GM10266 (cell line): ENCODE measurements around the gene PAQR4.

Experiments
- DNase-seq: peaks from one replicate; pipeline ENCODE4 v3.0.0; 2012; ENCODE audit errors: extremely low spot score
- TF ChIP-seq, protein P1 (sequence below): IDR thresholded peaks from 2 replicates; pipeline ENCODE4 v1.5.1; 2012; ENCODE audit warnings: mild to moderate bottlenecking, low read depth; ENCODE audit not compliant: control insufficient read depth, insufficient read depth; ENCODE audit errors: missing control alignments

The PAQR4 gene

DNA sequence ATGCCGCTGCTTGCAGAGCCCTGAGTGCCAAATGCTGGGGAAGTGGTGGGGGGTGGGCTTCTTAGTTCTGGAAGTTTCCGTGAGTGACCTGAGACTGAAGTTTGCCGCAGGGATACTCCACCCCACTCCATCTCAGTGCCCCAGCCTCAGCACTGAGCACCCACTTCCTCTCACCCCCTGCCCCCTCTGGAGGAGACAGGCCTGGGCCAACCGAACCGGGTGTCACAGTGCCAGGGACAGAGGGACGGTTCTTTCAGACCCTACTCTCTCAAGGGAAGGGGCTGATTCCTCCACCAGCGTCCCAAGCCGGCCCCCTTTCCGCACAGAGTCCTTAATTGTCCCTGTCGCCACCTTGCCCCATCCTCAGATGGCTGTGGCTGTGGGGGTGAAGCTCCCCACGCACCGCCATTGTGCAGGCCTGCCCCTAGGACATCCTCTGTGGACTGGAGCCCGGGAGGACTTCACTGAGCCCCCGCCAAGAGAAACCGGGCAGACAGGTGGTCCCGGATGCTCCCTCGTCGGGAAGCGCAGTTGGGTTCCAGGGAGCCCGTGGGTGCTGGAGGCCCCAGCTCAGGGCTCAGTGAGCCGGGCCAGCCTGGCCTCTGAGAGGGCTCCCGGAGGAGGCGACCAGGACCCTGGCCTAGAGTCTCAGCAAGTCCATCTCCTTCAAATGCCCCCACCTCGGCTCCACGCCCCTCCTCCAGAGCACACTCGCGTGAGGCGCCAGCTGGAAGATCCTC lies 6.6 kb upstream of the PAQR4 start:
- TF ChIP-seq, protein P1, sequence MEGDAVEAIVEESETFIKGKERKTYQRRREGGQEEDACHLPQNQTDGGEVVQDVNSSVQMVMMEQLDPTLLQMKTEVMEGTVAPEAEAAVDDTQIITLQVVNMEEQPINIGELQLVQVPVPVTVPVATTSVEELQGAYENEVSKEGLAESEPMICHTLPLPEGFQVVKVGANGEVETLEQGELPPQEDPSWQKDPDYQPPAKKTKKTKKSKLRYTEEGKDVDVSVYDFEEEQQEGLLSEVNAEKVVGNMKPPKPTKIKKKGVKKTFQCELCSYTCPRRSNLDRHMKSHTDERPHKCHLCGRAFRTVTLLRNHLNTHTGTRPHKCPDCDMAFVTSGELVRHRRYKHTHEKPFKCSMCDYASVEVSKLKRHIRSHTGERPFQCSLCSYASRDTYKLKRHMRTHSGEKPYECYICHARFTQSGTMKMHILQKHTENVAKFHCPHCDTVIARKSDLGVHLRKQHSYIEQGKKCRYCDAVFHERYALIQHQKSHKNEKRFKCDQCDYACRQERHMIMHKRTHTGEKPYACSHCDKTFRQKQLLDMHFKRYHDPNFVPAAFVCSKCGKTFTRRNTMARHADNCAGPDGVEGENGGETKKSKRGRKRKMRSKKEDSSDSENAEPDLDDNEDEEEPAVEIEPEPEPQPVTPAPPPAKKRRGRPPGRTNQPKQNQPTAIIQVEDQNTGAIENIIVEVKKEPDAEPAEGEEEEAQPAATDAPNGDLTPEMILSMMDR = no peak
- no peak for DNase-seq

DNA sequence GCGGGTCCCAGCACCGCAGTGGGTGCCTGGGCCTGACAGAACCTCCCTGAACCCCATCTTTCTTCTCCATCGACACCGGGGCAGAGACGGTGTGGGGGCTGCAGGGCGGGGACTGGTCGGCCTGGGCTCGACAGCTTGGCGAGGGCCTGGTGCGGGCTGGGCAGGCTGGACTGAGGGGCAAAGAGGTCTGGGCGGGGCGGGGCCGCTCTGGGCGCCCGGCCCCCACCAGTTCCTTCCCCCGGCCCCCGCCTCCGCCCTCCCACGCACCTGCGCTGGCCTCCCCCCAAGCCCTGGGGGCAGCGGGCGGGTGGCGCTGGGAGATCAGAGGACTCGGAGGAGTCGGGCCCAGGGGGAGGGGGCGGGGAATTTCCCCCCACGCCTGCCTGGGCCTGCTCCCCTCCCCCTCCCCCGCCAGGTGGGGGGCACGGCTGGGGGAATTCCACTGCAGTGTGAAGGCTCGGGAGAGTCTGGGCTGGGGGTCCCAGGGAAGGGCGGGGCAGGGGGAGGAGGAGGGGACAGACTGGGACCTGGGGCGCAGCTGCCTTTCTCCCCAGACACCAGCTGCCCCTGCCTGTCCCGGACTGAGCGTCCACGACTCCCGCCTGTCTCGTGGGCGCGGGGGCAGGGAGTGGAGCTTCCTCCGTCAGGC lies 6.0 kb upstream of the PAQR4 start:
- DNase-seq = peak; percentile 67
- TF ChIP-seq, protein P1 = no peak

DNA sequence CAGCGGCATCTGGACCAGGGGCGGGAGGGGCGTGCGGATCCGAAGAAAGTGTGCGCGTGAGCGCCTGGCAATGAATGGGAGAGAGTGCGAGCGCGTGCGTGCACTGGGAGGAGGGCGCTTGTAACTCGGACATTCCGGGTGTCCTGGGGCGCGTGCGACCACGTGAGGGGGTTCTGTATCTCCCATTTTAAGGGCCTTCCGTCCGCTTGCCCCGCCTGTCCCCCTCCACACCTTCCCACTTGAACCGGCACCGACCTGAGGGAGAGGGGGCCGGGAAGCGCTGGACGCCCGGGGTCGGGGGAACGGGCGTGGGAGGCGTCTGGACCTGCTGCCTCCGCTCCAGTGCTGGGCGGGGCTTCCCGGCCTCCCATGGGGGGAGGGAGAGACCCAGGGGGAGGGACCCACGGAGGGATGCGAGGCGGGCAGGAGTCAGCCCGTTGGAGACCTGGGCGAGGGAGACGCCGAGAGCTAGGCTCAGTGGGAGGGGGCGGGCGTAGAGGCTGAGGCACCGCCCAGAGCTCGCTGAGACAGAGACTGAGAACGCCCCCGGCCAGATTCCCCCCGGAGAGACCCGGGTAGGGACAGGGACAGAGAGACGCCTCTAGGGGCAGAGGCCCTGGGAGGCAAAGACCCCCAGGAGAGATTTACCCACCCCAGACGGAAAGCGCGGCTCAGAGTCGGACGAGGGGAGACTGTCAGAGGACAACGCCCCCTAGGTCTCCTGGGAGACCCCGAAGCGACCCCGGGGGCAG lies 5.2 kb upstream of the PAQR4 start, which contains the start of gene KREMEN2:
Gene KREMEN2, plus strand, starts transcription at position 553 of the 752 bp plus-strand sequence. CDS start 246 bp downstream, outside the sequence.
- DNase-seq = peak; percentile 76
- TF ChIP-seq, protein P1 = no peak

DNA sequence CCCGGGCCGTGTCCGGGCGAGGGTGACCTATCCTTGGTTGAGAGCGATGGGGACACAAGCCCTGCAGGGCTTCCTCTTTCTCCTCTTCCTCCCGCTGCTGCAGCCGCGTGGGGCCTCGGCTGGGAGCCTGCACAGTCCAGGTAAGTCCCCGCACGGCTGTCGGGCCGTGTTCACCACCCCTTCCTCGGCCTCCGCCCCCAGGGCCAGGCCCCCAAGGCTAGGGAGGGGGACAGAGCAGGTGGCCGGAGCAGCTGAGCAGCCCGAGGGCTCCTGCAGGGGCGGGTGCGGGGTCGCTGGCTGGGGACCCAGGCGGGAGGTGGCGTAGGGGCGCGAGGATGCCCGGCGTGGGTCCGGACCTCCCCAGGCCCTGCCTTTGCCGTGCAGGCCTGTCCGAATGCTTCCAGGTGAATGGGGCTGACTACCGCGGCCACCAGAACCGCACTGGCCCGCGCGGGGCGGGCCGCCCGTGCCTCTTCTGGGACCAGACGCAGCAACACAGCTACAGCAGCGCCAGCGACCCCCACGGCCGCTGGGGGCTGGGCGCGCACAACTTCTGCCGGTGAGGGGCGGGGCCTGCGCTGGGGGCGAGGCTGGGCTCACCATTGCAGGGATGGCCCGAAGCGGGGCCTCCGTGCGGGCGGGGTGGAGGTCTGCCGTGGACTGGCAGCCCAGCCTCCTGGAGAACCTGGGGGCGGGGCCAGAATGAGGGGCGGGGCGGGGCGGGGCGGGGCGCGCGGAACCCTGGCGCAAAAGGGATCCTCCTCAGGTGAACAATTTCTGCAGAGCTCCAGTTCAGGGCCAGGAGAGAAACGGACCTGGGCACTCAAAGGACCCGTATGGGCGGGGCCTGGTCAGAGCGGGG lies 4.4 kb upstream of the PAQR4 start:
- TF ChIP-seq, protein P1 = no peak
- peak; percentile 95 for DNase-seq

- TF ChIP-seq, protein P1 = no peak
These were observed 2.9 kb upstream of the PAQR4 start for GRCh38 chr16:2966043-2966807.

GRCh38 chr16:2966808-2967191 lies 2.3 kb upstream of the PAQR4 start:
- no peak for DNase-seq
- TF ChIP-seq, protein P1 = no peak

More at GRCh38 chr16:2966043-2966807, 2.9 kb upstream of the PAQR4 start:
- no peak for DNase-seq
